ENCODE data around the gene YWHAB. TPM values are rescaled to one million over a fixed set of nuclear protein-coding genes. Genes with fewer than 3 reads are reported as not detected.
A peak's percentile ranks its signal among the peaks of the same experiment; 100 is the strongest.

YWHAB gene
- total and polyA plus RNA-seq, 10 of the 15 experiments (the other 5 are each of a cell fraction or from before 2014, with no cell fraction given): 63.5 to 323 (median 144) TPM

- TF ChIP-seq ZNF592 (IDR thresholded peaks at IDR 0.05): no peak
- TF ChIP-seq, protein P1, sequence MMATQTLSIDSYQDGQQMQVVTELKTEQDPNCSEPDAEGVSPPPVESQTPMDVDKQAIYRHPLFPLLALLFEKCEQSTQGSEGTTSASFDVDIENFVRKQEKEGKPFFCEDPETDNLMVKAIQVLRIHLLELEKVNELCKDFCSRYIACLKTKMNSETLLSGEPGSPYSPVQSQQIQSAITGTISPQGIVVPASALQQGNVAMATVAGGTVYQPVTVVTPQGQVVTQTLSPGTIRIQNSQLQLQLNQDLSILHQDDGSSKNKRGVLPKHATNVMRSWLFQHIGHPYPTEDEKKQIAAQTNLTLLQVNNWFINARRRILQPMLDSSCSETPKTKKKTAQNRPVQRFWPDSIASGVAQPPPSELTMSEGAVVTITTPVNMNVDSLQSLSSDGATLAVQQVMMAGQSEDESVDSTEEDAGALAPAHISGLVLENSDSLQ (IDR thresholded peaks at IDR 0.05): peak; percentile 64
- TF ChIP-seq FOXM1 (IDR thresholded peaks at IDR 0.05; ENCODE audit: low read depth, low read length): no peak
- no peak for TF ChIP-seq ZZZ3 (IDR thresholded peaks at IDR 0.05; ENCODE audit: control insufficient read depth, insufficient read length, low read depth)
- no peak for TF ChIP-seq IRF4 (IDR thresholded peaks at IDR 0.05; ENCODE audit: low read depth, low read length)
- no peak for TF ChIP-seq RUNX3 (IDR thresholded peaks at IDR 0.05; ENCODE audit: low read length)
- TF ChIP-seq IRF3 (IDR thresholded peaks at IDR 0.05): no peak; the same call in 1 of the 2 replicates
- TF ChIP-seq PML (IDR thresholded peaks at IDR 0.05; ENCODE audit: low read length): peak; percentile 46; the same call in 1 of the 2 replicates
- TF ChIP-seq, protein P2, sequence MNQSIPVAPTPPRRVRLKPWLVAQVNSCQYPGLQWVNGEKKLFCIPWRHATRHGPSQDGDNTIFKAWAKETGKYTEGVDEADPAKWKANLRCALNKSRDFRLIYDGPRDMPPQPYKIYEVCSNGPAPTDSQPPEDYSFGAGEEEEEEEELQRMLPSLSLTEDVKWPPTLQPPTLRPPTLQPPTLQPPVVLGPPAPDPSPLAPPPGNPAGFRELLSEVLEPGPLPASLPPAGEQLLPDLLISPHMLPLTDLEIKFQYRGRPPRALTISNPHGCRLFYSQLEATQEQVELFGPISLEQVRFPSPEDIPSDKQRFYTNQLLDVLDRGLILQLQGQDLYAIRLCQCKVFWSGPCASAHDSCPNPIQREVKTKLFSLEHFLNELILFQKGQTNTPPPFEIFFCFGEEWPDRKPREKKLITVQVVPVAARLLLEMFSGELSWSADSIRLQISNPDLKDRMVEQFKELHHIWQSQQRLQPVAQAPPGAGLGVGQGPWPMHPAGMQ (IDR thresholded peaks at IDR 0.05; ENCODE audit: borderline replicate concordance): no peak
- peak; percentile 88; the same call in 1 of the 2 replicates for TF ChIP-seq ASH2L (IDR thresholded peaks at IDR 0.05; ENCODE audit: borderline replicate concordance, low read depth)
- TF ChIP-seq, protein P3, sequence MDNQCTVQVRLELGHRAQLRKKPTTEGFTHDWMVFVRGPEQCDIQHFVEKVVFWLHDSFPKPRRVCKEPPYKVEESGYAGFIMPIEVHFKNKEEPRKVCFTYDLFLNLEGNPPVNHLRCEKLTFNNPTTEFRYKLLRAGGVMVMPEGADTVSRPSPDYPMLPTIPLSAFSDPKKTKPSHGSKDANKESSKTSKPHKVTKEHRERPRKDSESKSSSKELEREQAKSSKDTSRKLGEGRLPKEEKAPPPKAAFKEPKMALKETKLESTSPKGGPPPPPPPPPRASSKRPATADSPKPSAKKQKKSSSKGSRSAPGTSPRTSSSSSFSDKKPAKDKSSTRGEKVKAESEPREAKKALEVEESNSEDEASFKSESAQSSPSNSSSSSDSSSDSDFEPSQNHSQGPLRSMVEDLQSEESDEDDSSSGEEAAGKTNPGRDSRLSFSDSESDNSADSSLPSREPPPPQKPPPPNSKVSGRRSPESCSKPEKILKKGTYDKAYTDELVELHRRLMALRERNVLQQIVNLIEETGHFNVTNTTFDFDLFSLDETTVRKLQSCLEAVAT (IDR thresholded peaks at IDR 0.05): no peak; the same call in 1 of the 2 replicates
- no peak for TF ChIP-seq CHD4 (IDR thresholded peaks at IDR 0.05)
- peak; percentile 75; the same call in 1 of the 2 replicates for TF ChIP-seq POLR2AphosphoS5 (IDR thresholded peaks at IDR 0.05; ENCODE audit: low read length)
- peak; percentile 96 for TF ChIP-seq LARP7 (IDR thresholded peaks at IDR 0.05)
- TF ChIP-seq DPF2 (IDR thresholded peaks at IDR 0.05): peak; percentile 85
- TF ChIP-seq RFX5 (IDR thresholded peaks at IDR 0.05; ENCODE audit: low read depth, low read length): no peak
- TF ChIP-seq MEF2A (IDR thresholded peaks at IDR 0.05; ENCODE audit: insufficient read depth, low read depth, low read length): no peak
- TF ChIP-seq SUPT20H (IDR thresholded peaks at IDR 0.05; ENCODE audit: borderline replicate concordance, control insufficient read depth, low read depth, low read length): no peak
- peak; percentile 82 for TF ChIP-seq STAT1 (conservative IDR thresholded peaks at IDR 0.05)
- TF ChIP-seq CBX5 (IDR thresholded peaks at IDR 0.05; ENCODE audit: low read depth): no peak
- TF ChIP-seq RAD21 (IDR thresholded peaks at IDR 0.05; ENCODE audit: insufficient read depth, low read depth, low read length): no peak
Measured at GRCh38 chr20:44885392-44886265, at the start of gene YWHAB (continued).
